Activated B cell treated with CpG ODN at 0.5 μM for 24 hours (primary cell): Measurements from ENCODE around the gene FBXW10. TPM values are rescaled to one million over a fixed set of nuclear protein-coding genes. Genes with fewer than 3 reads are reported as not detected.
"Not testable (repeated sequence)": the region's sequence is repeated elsewhere in the genome, so short reads cannot be mapped to it uniquely, and the experiment has no call there.

Experiments used
- ATAC-seq: fragments of 200-7000 bp; cut with Tn5 transposase; one replicate; pipeline ENCODE4 v1.10.0; 2021; ENCODE audit warnings: low read depth, mild to moderate bottlenecking, moderate library complexity
- CTCF ChIA-PET: fragments of 350-600 bp; sonication (Branson Sonifier 250); formaldehyde crosslinking; loops from one replicate; lab custom pipeline; 2021; ENCODE audit warnings: antibody characterized with exemption; lab: Charles Lee
- POLR2A ChIA-PET: fragments of 350-600 bp; sonication (Branson Sonifier 250); formaldehyde crosslinking; loops from one replicate; lab custom pipeline; 2021; ENCODE audit warnings: antibody characterized with exemption; lab: Charles Lee
- DNase-seq: peaks from one replicate; pipeline ENCODE4 v3.0.0; 2022
- H3K27ac Mint-ChIP-seq: one replicate; pipeline ENCODE4 v1.8.0; 2020; ENCODE audit warnings: mixed read lengths
- H3K27me3 Mint-ChIP-seq: one replicate; pipeline ENCODE4 v1.8.0; 2021; ENCODE audit warnings: mixed read lengths
- H3K36me3 Mint-ChIP-seq: one replicate; pipeline ENCODE4 v1.8.0; 2021; ENCODE audit warnings: low read depth, mixed read lengths
- H3K4me1 Mint-ChIP-seq: one replicate; pipeline ENCODE4 v1.8.0; 2021; ENCODE audit warnings: mixed read lengths
- H3K4me3 Mint-ChIP-seq: one replicate; pipeline ENCODE4 v1.8.0; 2020; ENCODE audit warnings: mild to moderate bottlenecking, mixed read lengths
- H3K9me3 Mint-ChIP-seq: one replicate; pipeline ENCODE4 v1.8.0; 2020; ENCODE audit warnings: mixed read lengths
- CTCF ChIP-seq: fragments of 200-600 bp; IDR thresholded peaks from one replicate; pipeline ENCODE4 v1.8.0; 2022; ENCODE audit warnings: antibody characterized with exemption, mild to moderate bottlenecking
- intact Hi-C: fragments of 100-400 bp; cut with micrococcal nuclease; formaldehyde crosslinking; loops from one replicate; pipeline ENCODE4 v1.15.1; 2024
- total RNA-seq: library from RNA; stranded (reverse); gene quantifications from 2 replicates; pipeline ENCODE4 v1.2.3, GENCODE V29; 2022

The FBXW10 gene
- total RNA-seq, 1 donor from 2014 or later, result 0.07 TPM

- H3K9me3 Mint-ChIP-seq, H3K4me1 Mint-ChIP-seq, intact Hi-C loops, H3K36me3 Mint-ChIP-seq, H3K27me3 Mint-ChIP-seq, DNase-seq, CTCF ChIA-PET, H3K4me3 Mint-ChIP-seq, H3K27ac Mint-ChIP-seq, ATAC-seq, POLR2A ChIA-PET: not testable (repeated sequence)
Observed at GRCh38 chr17:18758344-18758743, 14.5 kb downstream of the FBXW10 start.

DNA sequence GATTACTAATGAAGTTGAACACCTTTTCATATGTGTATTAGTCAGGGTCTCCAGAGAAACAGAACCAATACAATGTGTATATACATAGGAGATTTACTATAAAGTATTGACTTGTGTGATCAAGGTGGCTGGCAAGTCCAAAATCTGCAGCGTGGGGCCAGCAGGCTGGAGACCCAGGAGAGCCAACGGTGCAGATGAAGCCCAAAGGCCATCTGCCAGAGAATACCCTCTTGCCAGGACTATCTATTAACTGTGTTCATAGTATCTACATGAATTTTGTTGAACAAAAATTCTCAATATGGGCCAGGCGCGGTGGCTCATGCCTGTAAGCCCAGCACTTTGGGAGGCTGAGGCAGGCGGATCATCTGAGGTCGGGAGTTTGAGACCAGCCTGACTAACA lies 16.4 kb downstream of the FBXW10 start:
- H3K4me1 Mint-ChIP-seq, intact Hi-C loops, ATAC-seq, H3K4me3 Mint-ChIP-seq, DNase-seq, H3K36me3 Mint-ChIP-seq, H3K27ac Mint-ChIP-seq, CTCF ChIA-PET, POLR2A ChIA-PET, H3K27me3 Mint-ChIP-seq, H3K9me3 Mint-ChIP-seq: not testable (repeated sequence)

GRCh38 chr17:18770572-18770971 lies 26.7 kb downstream of the FBXW10 start:
- H3K36me3 Mint-ChIP-seq, POLR2A ChIA-PET, H3K27ac Mint-ChIP-seq, CTCF ChIA-PET, H3K4me3 Mint-ChIP-seq, ATAC-seq, H3K9me3 Mint-ChIP-seq, DNase-seq, H3K4me1 Mint-ChIP-seq, intact Hi-C loops: not testable (repeated sequence)
- H3K27me3 Mint-ChIP-seq, result peaks cover 14% of the 10 kb centered on the region

DNA sequence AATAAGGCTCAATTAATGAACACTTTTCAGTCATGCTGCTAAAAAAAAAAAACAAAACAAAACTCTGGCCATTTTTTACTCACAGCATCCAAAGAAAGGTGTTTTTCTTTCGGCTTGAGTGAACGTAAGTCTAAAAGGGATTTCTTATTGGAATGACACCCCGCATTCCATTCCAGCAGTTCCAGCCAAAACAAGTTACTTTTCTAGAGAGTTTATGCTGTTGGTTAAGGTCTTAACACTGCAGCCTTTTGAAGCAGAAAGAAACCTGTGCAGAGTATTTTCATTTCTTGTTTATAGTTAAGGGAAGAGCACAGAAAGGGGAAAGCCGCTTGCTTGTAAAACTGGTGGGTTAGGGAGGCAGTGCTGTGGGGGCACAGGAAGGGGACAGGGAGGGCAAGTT lies 27.2 kb downstream of the FBXW10 start:
- H3K4me1 Mint-ChIP-seq, H3K9me3 Mint-ChIP-seq, H3K36me3 Mint-ChIP-seq, H3K27ac Mint-ChIP-seq, CTCF ChIA-PET, DNase-seq, H3K4me3 Mint-ChIP-seq, ATAC-seq, POLR2A ChIA-PET, intact Hi-C loops: not testable (repeated sequence)
- H3K27me3 Mint-ChIP-seq, result peaks cover 16% of the 10 kb centered on the region

DNA sequence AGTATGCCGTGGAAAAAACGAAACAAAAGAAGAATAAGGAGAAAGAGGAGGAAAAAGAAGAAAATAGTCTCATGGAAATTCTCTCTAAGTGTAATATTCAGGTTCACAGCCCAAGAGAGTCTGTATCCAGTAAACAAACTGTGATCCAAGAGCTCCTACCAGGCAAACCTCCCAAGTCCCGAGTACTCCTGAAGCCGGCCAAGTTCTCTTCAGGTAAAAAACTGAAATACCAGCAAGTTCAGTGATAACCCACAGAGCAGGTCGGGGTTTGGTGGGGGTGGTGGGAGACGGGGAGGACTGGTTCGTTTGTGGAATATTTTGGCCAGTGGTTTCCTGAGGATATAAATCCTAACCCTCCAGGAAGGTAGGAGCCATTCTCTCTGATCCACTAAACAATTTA lies 28.6 kb downstream of the FBXW10 start:
- ChIA-PET POLR2A (no interaction called here), CTCF (no interaction called here)
- no peak overlapping the region for H3K4me3 Mint-ChIP-seq
- no peak for TF ChIP-seq CTCF
- intact Hi-C loops, result no loop called here
- no peaks in the 10 kb centered on the region for H3K36me3 Mint-ChIP-seq
- H3K9me3 Mint-ChIP-seq, result no peaks in the 10 kb centered on the region
- H3K27me3 Mint-ChIP-seq, result peaks cover 14% of the 10 kb centered on the region
- DNase-seq, result no peak
- no peak overlapping the region for H3K27ac Mint-ChIP-seq
- H3K4me1 Mint-ChIP-seq, result no peaks in the 10 kb centered on the region
- no peak for ATAC-seq

GRCh38 chr17:18780991-18781718 lies 37.3 kb downstream of the FBXW10 start, which contains the start of gene TVP23B:
TSS of gene TVP23B (plus strand) at chr17:18781183. CDS start at chr17:18781294, 111 bp downstream.
- POLR2A ChIA-PET, H3K9me3 Mint-ChIP-seq, CTCF ChIA-PET, H3K27me3 Mint-ChIP-seq: not testable (repeated sequence)
- Mint-ChIP-seq H3K4me3 (peak within 1 kb of the TSS; percentile 92), H3K4me1 (peaks cover 22% of the 10 kb centered on the region), H3K36me3 (peaks cover 16% of the 10 kb centered on the region), H3K27ac (peak within 1 kb of the TSS; percentile 89)
- intact Hi-C loops, result loop anchor here (1.0 to 10.0 kb wide), 4 partner anchors 76 to 956 kb away; partner anchors contain the start of genes LLGL1 and SMCR8
- DNase-seq, result peak; percentile 86
- peak; percentile 95 for ATAC-seq

GRCh38 chr17:18781805-18782204 lies 38.0 kb downstream of the FBXW10 start:
- H3K36me3 Mint-ChIP-seq, result peaks cover 16% of the 10 kb centered on the region
- ATAC-seq, H3K27ac Mint-ChIP-seq, POLR2A ChIA-PET, CTCF ChIA-PET, DNase-seq, H3K9me3 Mint-ChIP-seq, H3K27me3 Mint-ChIP-seq: not testable (repeated sequence)
- intact Hi-C loops, result loop anchor here (1.0 to 10.0 kb wide), 4 partner anchors 75 to 957 kb away; partner anchors contain the start of genes LLGL1 and SMCR8
- H3K4me3 Mint-ChIP-seq, result peak overlapping the region; percentile 24
- peaks cover 22% of the 10 kb centered on the region for H3K4me1 Mint-ChIP-seq

DNA sequence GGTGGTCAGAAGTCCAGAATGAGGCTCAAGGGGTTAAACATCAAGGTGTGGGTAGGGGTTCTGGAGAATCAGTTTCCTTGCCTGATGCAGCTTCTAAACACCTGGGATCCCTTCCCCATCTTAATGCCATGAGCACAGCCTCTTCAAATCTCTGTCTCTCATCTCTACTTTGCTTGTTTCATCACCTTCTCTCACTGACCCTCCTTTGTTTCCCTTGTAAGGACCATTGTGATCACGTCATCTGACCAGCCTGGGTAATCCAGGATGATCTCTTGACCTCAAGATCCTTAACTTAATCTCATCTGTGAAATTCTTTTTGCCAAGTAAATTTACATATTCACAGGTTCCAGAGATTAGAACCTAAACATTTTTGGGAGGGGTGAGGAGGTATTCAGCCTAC lies 42.1 kb downstream of the FBXW10 start:
- H3K4me3 Mint-ChIP-seq, POLR2A ChIA-PET, H3K9me3 Mint-ChIP-seq, CTCF ChIA-PET, ATAC-seq, H3K27ac Mint-ChIP-seq, H3K27me3 Mint-ChIP-seq, DNase-seq: not testable (repeated sequence)
- Mint-ChIP-seq H3K36me3 (peaks cover 27% of the 10 kb centered on the region), H3K4me1 (peaks cover 19% of the 10 kb centered on the region)
- intact Hi-C loops, result loop anchor here (10.0 kb wide), 1 partner anchor 961 kb away; no protein-coding TSS in a partner anchor

- H3K27me3 Mint-ChIP-seq, POLR2A ChIA-PET, CTCF ChIA-PET, ATAC-seq, H3K4me3 Mint-ChIP-seq, DNase-seq, H3K27ac Mint-ChIP-seq, H3K9me3 Mint-ChIP-seq: not testable (repeated sequence)
- Mint-ChIP-seq H3K36me3 (peaks cover 27% of the 10 kb centered on the region), H3K4me1 (peaks cover 17% of the 10 kb centered on the region)
- intact Hi-C loops, result loop anchor here (10.0 kb wide), 1 partner anchor 962 kb away; no protein-coding TSS in a partner anchor
Observed at GRCh38 chr17:18786890-18787289, 43.0 kb downstream of the FBXW10 start.

DNA sequence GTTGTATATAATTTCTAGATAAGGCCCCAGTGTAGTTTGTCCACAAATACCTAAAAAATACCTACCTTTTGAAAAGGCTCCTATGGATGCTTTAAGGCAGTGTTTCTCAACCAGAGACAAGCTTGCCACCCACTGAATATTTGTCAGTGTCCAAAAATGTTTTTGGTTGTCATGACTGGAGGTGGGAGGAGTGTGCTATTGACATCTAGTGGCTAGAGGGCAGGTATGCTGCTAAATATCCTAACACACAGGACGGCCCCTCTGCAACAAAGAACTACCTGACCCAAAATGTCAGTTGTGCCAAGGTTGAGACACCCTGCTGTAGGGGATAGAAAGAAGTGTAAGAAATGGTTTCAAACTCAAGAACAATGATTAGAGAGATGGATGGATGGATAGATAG lies 47.5 kb downstream of the FBXW10 start:
- intact Hi-C loops, result not testable (repeated sequence)

GRCh38 chr17:18794841-18795240 lies 51.0 kb downstream of the FBXW10 start:
- peaks cover 27% of the 10 kb centered on the region for H3K36me3 Mint-ChIP-seq
- CTCF ChIA-PET, POLR2A ChIA-PET, H3K4me1 Mint-ChIP-seq, H3K4me3 Mint-ChIP-seq, H3K27me3 Mint-ChIP-seq, ATAC-seq, intact Hi-C loops, H3K9me3 Mint-ChIP-seq, DNase-seq, H3K27ac Mint-ChIP-seq: not testable (repeated sequence)

More for the DNA sequence above, 47.5 kb downstream of the FBXW10 start:
- H3K27me3 Mint-ChIP-seq, POLR2A ChIA-PET, H3K9me3 Mint-ChIP-seq, DNase-seq, H3K4me1 Mint-ChIP-seq, H3K4me3 Mint-ChIP-seq, H3K27ac Mint-ChIP-seq, CTCF ChIA-PET: not testable (repeated sequence)
- H3K36me3 Mint-ChIP-seq, result peaks cover 19% of the 10 kb centered on the region
- peak; percentile 64 for ATAC-seq
